AG10803 (cell line): Measurements from ENCODE around the gene MARK3.

Experiments used
- DNase-seq: peaks from one replicate; pipeline ENCODE4 v3.0.0; 2010; ENCODE audit warnings: low read depth
- H3K4me3 ChIP-seq: 2 replicates; pipeline ENCODE4 v1.5.1; 2011; ENCODE audit warnings: mild to moderate bottlenecking, low read length, control low read depth
- CTCF ChIP-seq: conservative IDR thresholded peaks from 2 replicates; pipeline ENCODE4 v1.5.1; 2011; ENCODE audit warnings: mild to moderate bottlenecking, low read length, control low read depth, inconsistent platforms

The MARK3 gene

DNA sequence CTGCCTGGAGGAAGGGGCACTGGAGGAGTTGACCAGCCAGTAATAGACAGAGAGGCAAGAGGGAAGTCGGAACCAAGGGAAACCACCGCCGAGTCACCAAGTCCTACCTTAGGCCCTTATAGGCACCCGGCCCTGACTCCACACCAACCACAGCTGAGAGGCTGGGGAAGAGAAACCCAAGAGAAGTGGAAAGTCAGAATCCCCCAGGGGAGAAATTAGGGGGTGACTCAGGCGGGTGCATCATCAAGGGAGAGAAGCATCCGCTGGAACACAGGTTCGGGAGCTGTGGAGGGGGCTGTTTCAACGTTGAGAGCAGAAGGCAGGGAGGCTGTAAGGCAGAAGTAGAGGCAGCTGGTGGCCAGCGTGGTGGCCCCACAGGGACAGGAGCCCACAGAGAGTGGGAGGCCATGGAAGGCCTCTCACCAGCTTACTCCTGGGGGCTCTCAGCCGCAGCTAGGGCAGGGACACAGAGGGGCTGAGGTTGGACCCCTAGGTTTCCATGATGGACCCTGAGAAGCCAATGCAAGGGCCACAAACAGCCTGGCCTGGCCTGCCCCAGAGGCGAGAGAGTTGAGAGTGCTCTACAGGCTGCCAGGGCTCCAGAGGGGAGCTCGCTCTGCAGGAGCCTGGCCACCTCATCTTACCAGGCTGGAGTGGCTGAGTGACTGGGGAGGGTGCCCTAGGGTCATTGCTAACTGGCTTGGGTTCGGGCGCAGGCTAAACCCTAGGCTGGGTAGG, 142.4 kb downstream of the MARK3 start:
- peak; percentile 53 for DNase-seq
- no peak for TF ChIP-seq CTCF
- peak overlapping the region; percentile 95 for H3K4me3 ChIP-seq

- no peak for DNase-seq
- TF ChIP-seq CTCF = no peak
These were observed 143.0 kb downstream of the MARK3 start for GRCh38 chr14:103528146-103528586.

GRCh38 chr14:103528587-103529382, 143.6 kb downstream of the MARK3 start, which contains the start of gene TRMT61A:
Gene TRMT61A, plus strand, starts transcription at chr14:103529196. Its CDS starts 783 bp downstream, at chr14:103529979.
- H3K4me3 ChIP-seq = peak within 1 kb of the TSS; percentile 95
- TF ChIP-seq CTCF = no peak
- DNase-seq = peak; percentile 92

More at GRCh38 chr14:103528146-103528586, 143.0 kb downstream of the MARK3 start:
- H3K4me3 ChIP-seq = peak overlapping the region; percentile 95

GRCh38 chr14:103529383-103530365, 144.5 kb downstream of the MARK3 start:
- no peak for DNase-seq
- peak overlapping the region; percentile 95 for H3K4me3 ChIP-seq
- TF ChIP-seq CTCF = no peak

DNA sequence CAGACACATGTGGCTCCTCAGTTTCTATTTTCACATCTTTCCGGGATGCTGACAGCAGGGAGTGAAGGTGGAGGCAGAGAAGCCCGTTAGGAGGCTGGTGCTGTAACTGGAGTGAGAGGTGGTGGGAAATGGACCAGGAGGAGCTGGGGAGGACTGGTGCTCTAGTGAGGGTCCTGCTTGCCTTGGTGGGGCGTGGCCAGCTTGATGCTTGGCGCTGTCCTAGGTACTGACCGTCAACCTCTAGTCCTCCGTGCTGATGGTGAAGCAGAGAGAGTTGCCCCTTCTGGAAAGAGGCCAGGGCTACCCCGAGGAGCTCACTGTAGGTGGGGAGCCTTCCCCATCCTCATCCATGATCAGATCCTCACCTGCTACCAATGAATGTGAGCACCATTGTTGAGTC, 145.2 kb downstream of the MARK3 start:
- DNase-seq = no peak

DNA sequence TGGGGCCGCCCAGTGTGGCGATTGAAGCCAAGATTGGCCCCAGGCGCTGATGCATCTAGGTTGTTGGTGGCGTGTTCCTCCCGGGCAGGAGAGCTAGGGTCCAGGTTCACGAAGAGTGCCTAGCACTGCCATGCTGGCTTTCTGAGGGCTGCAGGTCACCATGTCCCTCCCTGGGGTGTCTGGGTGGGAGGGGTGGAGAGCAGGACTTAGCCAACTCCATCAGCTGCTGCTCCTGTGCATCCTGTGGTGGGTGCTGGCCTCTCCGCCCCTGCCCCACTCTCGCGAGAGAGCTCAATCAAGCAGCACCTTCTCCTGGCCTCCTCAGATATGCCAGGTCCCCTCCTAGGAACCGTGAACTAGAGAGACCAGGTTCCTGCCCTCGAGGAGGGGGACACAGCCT, 145.6 kb downstream of the MARK3 start:
- no peak for DNase-seq
- TF ChIP-seq CTCF = no peak
- H3K4me3 ChIP-seq = no peak overlapping the region

More for the DNA sequence above, 145.2 kb downstream of the MARK3 start:
- H3K4me3 ChIP-seq = peak overlapping the region; percentile 95
- no peak for TF ChIP-seq CTCF
